Stimulated activated CD8-positive, alpha-beta memory T cell treated with anti-CD3 and anti-CD28 coated beads, Interleukin-12 subunit alpha, Interleukin-12 subunit beta, amount 100 ng/mL, for 24 hours (primary cell): Measurements from ENCODE around the gene ZMIZ1.
"Not testable (repeated sequence)": the region's sequence is repeated elsewhere in the genome, so short reads cannot be mapped to it uniquely, and the experiment has no call there.

ENCODE experiments used
- DNase-seq: peaks from one replicate; pipeline ENCODE4 v3.0.0-alpha.2; 2020; ENCODE audit errors: extremely low read depth

Gene ZMIZ1

DNA sequence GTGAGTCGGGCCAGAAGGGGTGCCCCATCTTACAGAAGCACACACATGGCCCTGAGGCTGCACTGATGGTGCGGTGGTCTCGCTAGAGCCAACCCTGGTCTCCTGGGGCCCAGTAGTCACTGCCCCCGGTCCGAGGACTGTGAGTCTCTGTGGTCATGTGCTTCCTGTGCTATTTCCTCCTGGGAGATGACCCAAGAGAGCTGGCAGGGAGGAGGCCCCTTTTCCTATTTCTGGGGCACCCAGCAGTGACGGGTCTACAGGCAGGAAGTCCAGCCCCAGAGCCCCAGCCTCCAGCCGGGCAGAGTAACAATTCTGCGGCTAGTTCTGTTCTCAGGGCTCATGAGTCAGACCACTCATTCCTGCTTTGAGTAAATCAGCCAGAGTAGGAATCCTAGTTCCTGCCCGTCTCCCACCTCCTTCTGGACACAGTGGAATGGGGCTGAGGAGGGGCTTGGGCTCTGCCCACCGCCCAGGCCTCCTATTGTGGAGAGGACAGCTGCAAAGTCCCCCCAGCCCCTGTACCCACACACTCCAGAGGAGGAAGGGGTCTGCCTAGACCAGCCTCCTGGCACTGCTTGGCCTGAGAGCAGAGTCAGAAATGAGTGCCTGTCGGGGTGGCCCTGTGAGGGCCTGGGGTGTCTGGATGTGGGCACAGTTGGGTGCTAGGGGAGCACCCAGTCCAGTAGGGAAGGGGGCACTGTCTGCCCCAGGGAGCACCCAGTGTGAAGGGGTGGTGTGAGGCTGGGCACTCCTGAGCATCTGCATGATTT, 198.0 kb downstream of the ZMIZ1 start:
- no peak for DNase-seq

DNA sequence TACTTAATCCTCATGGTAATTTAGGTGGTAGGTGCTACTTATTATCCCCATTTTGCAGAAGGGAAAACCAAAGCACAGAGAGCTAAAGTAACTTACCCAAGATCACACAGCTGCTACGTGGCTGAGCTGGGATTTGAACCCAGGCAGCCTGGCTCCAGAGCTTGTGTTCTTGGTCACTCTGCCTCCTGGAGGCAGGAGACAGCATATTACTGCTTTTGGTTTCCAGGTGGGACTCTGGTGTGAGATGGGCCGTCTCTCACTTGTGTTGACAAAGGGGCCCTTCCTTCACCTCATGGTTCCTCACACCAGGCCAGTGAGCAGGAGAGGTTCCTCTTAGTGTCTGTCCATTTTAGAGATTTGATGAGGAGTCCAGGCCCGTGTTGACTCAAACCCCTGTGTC, 198.7 kb downstream of the ZMIZ1 start:
- no peak for DNase-seq

DNA sequence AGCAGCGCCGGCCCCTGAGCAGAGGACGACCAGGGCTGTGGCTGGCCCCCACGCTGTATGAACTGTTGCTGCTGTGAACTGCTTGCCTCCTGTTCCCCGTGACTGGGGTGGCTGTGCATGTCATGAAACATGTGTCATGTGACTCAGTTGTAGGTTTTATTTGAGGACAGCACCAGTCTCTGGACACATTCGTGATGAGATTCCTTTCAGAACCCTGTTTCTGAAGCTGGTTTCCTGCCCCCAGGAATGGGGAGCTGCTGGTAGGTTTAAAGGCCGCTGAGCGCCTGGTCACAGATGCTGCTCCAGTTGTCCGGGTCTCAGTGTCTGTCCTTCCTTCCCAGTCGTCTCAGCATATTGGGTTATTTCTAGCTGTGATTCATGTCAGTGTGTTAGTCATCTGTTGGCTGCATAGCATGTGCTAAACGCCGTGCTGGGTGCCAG, 199.4 kb downstream of the ZMIZ1 start:
- no peak for DNase-seq

DNA sequence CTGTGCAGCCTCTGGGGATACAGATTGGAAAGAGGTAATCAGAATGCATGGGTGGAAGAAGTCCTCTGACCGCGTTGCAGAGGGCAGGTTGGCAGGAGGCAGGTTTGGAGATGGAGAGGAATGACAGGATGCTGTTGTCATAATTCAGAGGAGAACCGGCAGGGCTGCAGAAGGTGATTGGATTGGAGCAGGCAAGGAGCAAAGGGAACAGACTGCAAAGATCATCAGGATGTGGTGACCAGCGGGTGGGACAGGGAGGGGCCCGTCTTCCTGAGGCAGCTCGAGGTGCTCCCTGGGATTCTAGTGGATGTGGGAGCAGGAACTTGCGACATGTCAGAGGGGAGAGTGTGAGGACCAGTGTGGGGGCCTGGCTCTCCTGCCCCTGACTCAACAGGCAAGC, 200.0 kb downstream of the ZMIZ1 start:
- DNase-seq: no peak

DNA sequence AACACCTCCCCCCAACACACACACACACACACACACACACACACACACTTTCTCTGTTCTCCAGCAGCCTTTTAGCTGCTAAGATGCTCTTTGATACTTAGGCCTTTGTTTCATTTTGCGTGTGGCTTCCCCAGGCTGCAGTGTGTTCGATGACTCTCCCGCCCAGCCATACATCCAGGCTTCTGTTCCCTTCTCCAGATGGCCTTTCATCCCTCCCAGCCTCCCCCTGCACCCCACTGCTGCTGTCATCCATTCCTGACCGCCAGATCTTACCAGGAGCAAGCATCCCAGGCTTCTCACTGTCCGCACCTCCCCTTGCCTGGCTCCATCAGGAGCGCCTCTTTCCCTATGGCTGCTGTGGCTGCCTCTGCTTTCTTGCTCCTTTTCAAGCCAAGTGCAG, 200.7 kb downstream of the ZMIZ1 start:
- DNase-seq: no peak

DNA sequence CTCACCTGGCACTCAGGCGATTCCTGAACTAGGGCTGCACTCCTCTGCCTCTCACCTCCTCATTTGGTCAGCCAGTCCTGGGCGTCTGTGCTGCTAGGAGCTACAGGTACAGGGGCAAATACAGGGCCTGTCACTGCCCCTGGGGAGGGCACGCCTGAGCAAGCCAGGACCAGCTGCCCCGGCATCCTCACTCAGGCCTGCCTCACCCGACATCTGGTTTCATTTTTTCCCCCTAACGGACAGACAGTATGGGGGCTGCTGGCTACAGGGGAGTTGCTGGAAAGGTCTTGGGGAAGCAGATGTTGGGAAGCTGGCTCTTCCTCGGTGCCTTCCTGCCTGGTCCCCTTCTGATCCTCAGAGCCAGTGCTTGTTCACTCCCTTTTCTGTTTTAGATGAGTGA, 201.2 kb downstream of the ZMIZ1 start:
- DNase-seq: no peak

DNA sequence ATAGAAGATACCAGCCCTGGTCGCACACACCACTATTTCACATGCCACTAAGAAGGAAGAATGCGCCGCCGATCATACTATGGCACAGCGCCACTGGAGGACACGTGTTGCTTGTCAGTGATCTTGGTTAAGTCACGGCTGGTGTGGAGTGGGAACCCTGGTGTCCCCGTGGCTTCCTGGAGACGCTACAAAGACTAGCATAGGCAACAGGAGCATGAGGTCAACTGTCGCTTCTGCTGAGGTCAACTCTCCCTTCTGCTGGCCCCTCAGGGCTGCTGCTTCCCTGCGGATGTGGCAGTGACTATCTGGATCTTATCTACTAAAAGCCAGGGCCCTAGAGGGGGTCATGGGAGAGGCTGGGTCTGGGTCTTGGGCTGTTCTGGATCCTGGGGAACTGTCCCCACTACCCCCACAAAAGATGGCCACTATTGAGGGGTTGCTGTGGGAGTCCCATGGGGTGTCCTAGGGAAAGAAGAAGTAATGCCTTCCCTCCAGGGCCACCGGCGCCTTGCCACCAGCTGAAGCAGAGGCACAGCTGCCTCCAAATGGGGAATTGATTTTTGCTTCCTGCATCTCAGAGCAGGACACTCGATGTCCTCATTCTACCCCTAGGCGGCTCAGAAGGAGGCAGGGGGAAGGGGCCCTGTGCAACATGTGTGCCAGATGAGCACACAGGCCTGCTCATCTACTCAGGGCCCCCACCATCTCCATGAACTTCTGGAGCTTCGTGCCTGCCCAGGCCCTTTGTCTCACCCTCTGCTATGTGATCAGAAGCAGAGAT, 201.9 kb downstream of the ZMIZ1 start:
- no peak for DNase-seq

DNA sequence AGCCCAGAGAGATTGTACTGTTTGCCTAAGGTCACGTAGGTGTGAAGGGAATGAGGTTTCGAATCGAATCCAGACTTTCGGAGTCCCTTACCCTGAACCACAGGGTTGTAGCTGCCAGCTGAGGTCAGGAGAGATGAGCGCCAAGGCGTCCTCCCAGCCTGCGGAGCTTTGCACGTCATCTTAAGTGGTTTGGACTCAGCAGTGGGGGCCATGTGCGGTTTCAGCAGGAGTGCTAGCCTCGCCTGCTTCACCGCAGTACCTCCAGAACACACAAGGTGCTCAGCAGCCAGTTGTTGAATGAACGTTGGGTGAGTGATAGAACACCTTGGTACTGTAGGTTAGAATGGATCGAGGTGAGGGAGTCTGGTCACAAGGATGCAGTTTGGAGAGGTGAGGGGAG, 203.6 kb downstream of the ZMIZ1 start:
- DNase-seq: no peak

DNA sequence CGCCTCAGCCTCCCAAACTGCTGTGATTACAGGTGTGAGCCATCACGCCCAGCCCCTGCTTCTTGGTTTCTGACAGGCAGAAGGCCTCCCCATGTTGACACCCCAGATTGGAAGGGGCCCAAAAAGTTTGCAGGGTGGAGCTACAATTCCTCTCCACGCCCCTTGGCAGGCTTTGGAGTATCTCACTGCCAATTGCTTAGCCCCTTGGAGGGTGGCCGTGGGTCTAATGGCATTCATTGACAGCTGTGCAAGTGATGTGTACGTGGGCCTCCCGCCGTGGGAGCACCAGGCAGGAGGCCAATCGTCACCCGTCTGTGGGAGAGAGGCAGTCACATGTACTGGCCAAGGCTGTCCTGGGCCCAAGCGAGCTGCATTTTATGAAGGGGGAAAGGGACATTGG, 204.8 kb downstream of the ZMIZ1 start:
- DNase-seq: no peak

DNA sequence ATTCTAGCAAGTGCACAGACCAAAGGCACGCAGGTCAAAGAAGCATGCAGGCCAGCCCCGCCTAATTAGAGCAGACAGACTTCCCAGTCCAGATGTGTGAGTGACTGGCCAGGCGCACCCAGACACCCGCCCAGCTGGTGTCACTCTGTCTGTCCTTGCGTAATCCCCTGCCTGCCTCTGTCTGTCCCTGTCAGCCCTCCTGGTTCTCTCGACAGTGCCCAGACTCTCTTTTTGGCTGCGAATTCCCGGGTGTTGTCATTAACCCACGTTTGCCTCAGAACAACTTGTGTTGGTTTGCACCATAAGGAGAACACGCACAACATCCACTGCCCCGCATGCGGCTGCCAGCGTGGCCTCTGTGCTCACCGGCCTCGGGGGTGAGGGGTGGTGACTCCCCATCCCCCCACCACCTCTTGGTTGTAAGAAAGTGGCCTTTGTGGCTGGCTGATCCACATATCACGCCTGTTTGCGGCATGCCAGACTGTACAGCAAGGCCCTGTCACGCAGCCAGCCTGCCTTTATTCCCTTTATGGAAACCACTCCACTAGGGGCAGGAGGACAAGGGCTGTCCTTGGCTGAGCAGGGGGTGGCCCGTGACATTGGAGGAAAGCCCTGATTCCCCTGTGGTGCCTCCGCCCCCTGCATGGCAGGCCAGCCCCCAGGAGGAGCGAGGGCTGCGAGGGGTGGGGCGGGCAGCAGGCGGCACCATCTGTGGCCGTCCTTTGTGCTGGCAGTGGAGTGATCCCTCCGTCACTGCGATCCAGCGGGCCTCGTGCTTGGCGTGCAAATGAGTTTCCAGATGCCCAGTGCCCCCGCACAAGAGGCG, 205.7 kb downstream of the ZMIZ1 start:
- DNase-seq: no peak

DNA sequence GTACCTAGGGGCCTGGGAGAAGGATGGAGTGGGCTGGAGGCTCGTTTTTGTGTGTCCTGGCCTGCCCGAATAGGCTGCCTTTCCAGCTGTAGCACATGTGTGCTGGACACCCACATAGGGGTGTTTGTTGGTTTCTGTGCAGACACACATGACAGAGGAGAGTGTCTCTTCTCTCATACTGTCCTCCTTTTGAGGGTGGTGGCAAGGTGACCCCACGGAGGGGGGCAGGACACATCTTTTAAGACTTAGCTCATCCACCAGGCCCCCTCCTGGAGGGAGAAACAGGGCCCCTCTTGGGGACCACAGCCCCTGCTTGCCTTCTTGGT, 206.3 kb downstream of the ZMIZ1 start:
- DNase-seq: no peak

DNA sequence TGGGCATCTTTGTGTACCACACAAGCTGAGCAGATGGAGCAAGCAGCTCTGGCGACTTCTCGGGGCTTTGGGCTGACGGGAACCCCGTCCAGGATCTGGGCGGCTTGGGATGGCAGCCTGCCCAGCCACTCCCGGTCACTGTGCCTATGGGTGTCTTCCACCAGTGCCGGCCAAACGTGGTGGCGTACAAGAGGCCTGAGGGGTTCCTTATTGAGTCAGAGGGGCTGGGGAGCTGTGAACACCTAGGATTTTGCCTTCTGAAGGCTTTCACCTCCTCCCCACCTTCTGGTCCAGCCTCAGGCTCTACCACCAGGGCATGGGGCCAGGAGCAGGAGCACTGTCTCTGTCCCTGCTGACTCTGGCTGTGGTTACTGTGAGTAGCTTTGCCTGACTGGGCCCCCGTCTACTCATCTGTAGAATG, 206.7 kb downstream of the ZMIZ1 start:
- DNase-seq: no peak

DNA sequence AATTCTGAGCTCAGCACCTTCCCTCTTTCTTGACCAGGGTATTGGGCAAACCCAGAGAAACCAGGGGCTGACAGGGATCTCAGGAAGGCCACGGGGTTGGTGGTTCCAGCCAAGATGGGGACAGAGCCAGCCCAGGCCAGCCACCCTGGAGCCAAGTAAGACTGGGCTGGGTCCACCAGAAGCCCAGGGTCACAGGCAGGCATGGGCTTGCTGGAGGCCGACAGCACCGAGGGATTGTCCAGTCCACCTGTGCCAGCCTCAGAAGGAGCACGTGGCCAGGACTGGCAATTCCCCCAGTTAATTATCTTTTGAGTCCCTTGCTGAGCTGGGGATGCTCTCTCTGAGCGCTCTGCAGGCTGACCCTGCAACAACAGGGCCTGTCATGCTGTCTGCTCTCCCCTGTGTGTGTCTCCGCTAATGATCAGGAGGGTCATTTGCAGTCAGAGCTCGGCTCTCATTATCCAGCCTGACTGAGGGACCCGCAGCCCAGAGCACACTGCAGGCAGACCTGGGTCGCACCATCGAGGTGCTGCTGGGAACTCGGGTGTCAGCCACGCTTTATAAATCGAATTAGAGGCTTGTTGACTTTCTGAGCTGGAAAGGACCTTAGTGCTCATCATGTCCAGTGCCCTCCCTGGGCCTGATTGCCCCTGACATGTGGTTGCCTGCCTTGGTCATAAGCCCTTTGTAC, 209.0 kb downstream of the ZMIZ1 start:
- DNase-seq: no peak

DNA sequence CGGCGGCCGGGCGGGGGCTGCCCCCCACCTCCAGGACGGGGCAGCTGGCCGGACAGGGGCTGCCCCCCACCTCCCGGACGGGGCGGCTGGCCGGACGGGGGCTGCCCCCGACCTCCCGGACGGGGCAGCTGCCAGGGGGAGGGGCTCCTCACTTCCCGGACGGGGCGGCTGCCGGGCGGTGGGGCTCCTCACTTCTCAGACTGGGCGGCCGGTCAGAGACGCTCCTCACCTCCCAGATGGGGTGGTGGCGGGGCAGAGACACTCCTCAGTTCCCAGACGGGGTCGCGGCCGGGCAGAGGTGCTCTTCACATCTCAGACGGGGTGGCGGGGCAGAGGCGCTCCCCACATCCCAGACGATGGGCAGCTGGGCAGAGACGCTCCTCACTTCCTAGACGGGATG, 210.3 kb downstream of the ZMIZ1 start:
- DNase-seq: not testable (repeated sequence)

DNA sequence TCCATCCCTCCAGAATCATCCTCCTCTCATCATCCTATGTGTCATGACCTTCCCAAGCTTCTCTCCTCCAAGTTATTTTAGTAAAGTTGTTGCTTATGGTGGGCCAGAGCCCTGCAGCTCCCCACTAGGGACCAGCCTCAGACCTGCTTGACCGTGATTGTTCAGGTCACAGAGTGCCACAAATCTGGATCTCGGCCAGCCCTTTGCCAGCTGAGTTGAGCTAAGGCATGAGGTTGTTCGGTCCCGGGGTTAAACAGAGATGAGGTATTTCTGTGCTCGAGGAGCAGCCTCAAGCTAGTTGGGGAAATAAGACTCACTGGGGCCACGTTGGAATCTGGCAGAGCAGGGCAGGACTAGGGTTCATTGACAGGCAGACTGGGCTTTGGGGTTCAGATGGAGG, 212.2 kb downstream of the ZMIZ1 start:
- DNase-seq: no peak

DNA sequence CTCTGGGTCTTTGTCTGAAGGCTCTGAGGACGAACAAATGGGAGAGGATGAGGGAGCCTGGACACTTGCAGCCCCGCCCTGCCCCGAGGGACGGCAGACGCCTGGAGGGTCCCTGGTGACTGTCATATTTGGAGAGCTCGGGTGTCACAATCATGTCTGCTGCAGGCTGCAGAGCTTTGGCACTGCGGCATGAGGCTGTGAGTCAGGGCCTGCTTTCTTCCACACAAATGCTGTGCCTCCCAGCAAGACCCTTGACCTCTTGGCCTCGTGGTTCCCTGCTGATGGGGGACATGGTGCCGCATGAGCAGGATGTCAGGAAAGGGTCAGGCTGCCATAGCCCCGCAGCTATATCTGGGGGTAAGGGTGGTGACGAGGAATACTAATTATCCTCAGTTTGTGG, 213.6 kb downstream of the ZMIZ1 start:
- no peak for DNase-seq

DNA sequence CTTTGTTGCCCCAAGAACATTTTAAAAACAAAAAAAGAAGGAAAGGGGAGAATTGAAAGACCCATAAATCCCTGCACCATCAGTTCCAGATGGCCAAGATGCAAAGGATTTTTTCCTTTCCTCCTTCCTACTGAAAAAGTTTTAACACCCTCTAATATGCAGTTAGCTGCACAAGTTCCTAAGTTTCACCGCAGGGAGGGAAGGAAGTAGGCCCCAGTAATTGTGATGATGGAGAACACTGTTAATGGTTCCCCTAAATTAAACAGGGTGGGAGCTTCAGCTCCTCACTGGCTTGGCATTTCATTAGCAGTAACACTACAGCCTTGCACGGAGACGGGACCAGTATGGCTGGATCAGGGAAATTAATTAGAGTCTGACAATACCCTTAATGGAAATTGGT, 214.8 kb downstream of the ZMIZ1 start:
- DNase-seq: no peak

DNA sequence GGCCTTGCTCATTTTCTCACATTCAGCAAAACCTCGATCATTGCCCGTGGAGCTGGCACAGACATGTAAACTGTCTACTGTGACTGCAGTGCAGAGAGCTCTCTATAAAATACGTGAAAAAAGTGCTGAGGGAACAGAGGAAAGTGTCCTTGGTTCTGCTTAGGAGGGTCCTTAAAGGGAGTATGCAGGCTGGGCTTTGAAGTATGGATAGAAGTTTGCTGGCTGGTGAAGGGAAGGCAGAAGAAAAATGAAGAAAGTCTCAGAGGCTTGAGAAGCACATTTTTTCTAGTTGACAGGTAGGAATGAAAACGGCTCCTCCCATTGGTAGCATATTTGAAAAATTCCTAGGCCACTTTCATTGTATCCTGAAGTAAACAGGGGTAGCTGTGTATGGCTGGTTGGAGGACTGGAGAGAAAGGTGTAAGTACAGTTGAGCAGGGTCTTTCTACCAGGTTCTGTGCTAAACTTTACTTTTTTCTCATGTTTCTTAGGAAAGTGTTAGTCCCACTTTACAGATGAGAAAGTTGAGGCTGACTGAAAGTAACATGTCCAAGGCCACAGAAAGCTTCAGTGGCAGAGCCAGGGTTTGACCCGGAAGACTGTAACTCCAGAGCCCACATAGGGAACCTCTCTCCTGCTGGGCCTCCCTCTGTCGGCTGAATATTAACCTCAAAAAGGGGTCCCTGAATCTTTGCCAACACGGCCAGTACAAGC, 215.5 kb downstream of the ZMIZ1 start:
- no peak for DNase-seq

DNA sequence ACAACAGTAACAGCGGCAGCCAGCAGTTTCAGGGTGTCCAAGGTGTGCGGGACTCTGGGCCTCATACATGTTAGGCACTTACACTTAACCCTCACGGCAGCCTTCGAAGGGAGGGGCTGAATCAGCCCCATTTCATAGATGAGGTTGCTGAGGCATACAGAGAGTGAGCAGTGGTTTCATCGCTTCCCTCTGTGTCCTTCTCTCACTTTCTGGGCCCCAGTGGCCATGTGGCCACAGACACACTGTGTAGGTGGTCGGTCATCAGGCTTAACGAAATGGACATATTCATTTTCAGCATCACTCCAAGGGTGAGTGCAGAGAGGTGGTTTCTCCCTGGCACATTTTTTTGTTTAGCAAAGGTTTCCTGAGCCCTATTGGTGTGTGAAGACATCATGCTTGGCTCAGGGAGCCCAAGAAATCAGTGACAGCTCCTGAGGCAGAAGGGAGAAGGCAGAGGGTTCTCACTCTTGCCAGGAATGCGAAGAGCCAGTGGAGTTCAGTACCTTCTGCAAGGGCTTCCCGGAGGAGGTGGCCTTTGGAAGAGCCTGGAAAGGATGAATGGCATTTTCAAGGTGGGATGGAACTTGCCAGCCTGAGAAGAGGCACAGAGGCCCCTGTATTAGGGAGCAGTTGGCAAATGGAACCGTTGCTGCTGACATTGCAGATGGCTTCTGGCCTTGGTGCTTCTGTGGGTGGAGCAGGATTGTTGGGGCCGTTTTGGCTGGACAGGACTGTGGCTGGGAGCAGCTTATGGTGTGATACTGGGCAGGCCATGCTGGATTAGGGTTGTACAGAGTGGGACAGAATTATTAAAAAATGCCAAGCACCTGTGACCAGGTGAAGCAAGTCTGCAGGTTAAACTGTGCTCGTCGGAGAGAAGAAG, 216.8 kb downstream of the ZMIZ1 start:
- DNase-seq: no peak

DNA sequence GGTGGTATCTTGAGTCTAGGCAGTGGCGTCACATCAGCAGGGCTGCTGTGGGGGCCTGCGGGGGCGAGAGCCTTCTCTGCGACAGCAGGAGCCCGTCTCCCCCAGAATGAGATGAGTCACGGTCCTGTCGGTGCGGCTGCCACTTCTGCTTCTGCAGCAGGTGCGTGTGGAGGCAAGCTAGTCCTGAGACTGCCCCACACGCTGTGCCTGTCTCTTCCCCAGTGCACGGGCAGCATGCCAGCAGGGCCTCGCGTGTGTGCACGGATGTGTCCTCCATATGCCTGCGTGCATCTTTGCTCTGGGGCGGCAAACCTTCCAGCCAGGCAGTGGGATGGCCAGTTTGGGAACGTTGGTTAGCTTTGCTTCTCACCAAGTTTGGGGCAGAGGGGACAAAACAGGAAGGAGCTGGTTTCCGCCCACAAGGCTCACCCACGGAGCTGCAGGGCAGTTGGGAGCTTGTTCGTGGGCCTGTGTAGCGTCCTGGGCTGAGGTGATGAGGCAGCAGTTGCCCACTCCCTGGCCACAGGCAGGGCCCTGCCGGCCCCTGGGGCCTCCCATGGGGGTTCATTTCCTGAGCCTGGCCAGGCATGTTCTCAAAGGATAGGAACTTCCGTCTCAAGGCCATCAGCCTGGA, 217.7 kb downstream of the ZMIZ1 start:
- peak; percentile 66 for DNase-seq
